Globus pallidus (tissue), 1 donor: ENCODE results near the gene PIM1.
"Not testable (repeated sequence)": the region's sequence is repeated elsewhere in the genome, so short reads cannot be mapped to it uniquely, and the experiment has no call there.

Source experiments
- DNase-seq: peaks from one replicate; pipeline ENCODE4 v3.0.0-alpha.2; 2015; ENCODE audit warnings: low spot score

The PIM1 gene

GRCh38 chr6:37171201-37171969 lies 1.4 kb downstream of the PIM1 start:
- DNase-seq: peak; percentile 57

DNA sequence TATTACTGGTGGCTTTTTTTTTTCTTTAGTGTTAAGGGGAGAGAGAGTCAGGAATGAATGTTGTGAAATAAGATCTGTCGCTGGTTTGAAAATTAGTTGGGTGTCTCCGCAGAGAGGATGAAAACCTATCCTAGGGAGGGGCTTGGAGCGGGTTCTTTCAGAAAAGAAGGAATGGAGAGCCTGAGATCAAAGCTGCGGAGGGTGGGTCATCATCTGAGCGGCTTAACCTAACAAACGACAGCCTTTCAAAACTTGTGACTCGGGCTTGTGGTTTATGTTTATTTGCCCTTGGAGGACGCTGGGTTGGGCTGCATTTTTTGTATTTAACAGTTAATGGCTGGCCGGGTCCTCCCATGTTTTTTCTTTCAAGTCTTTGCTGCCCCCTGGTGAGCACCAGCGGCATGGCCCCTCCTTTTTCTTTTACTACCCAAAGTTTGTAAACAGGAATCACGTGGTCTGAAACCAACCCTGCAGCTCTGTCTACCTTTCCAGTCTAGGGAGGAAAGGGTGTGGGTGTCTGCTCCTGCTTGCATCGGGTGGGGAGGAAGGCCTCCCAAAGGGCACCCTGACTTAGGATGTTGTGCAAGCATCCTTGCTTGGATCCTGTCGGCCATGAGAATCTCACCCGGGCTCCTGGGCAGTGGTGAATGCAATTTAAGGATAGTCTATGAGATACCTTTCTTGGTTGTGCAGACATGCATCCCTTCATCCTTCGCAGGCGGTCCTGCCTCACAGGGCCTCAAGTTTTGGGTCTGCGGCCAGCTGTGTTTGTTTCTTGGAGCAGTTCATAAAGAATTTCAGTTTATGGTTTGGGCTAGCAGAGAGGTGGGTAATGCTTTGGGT lies 2.2 kb downstream of the PIM1 start:
- DNase-seq: peak; percentile 93

DNA sequence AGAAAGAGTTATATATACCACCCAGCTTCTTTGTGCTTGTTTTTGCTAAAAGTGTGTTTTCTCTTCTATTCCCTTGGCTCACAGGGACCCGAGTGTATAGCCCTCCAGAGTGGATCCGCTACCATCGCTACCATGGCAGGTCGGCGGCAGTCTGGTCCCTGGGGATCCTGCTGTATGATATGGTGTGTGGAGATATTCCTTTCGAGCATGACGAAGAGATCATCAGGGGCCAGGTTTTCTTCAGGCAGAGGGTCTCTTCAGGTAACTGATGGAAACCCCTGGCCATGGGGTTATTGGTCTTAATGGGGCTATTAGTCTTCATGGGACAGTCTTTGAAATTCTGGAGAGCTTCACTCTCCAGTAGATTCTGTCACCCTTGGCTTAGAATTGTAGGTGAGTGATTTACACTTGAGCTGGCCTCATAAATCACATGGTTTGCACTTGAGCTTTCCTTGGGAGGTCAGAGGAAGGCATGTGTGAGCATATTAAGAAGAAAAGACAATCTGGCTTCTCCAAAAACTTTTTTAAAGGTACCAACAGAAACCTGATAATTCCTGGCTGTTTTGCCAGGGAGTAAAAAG lies 3.0 kb downstream of the PIM1 start:
- no peak for DNase-seq

GRCh38 chr6:37173493-37174195 lies 3.7 kb downstream of the PIM1 start:
- no peak for DNase-seq

DNA sequence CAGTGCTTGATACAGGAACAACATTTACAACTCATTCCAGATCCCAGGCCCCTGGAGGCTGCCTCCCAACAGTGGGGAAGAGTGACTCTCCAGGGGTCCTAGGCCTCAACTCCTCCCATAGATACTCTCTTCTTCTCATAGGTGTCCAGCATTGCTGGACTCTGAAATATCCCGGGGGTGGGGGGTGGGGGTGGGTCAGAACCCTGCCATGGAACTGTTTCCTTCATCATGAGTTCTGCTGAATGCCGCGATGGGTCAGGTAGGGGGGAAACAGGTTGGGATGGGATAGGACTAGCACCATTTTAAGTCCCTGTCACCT lies 4.2 kb downstream of the PIM1 start:
- no peak for DNase-seq

DNA sequence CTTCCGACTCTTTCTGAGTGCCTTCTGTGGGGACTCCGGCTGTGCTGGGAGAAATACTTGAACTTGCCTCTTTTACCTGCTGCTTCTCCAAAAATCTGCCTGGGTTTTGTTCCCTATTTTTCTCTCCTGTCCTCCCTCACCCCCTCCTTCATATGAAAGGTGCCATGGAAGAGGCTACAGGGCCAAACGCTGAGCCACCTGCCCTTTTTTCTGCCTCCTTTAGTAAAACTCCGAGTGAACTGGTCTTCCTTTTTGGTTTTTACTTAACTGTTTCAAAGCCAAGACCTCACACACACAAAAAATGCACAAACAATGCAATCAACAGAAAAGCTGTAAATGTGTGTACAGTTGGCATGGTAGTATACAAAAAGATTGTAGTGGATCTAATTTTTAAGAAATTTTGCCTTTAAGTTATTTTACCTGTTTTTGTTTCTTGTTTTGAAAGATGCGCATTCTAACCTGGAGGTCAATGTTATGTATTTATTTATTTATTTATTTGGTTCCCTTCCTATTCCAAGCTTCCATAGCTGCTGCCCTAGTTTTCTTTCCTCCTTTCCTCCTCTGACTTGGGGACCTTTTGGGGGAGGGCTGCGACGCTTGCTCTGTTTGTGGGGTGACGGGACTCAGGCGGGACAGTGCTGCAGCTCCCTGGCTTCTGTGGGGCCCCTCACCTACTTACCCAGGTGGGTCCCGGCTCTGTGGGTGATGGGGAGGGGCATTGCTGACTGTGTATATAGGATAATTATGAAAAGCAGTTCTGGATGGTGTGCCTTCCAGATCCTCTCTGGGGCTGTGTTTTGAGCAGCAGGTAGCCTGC lies 4.8 kb downstream of the PIM1 start:
- DNase-seq: no peak

DNA sequence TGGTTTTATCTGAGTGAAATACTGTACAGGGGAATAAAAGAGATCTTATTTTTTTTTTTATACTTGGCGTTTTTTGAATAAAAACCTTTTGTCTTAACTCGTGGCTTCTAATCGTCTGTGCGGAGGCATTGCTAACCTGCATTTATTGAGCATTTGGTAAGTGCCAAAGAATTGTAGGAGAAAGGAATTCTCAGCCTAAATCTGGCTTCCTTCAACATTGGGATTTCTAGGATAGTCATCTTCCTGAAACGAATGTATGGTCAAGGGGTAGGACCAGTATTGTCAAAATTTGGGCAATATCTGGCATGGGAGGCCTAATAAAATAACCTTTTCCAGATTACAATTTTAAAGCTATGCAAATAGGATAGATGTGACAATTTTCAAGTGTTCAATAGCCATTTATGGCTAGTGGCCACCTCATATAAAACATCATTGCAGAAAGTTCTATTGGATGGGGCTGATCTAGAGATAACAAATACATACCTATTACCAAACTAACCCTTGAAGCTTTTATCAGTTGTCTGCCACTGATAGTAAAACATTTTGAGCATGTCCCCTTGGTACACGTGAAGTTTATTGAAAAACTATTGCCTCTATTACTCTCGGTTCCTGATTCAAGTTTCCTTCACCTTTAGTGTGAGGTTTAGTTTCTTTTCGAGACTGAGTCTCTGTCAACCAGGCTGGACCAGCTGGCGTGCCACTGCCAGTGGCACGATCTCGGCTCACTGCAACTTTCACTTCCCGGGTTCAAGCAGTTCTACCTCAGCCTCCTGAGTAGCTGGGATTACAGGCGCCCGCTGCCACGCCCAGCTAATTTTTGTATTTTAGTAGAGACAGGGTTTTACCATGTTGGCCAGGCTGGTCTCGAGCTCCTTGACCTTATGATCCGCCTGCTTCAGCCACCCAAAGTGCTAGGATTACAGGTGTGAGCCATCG lies 5.6 kb downstream of the PIM1 start:
- DNase-seq: no peak

DNA sequence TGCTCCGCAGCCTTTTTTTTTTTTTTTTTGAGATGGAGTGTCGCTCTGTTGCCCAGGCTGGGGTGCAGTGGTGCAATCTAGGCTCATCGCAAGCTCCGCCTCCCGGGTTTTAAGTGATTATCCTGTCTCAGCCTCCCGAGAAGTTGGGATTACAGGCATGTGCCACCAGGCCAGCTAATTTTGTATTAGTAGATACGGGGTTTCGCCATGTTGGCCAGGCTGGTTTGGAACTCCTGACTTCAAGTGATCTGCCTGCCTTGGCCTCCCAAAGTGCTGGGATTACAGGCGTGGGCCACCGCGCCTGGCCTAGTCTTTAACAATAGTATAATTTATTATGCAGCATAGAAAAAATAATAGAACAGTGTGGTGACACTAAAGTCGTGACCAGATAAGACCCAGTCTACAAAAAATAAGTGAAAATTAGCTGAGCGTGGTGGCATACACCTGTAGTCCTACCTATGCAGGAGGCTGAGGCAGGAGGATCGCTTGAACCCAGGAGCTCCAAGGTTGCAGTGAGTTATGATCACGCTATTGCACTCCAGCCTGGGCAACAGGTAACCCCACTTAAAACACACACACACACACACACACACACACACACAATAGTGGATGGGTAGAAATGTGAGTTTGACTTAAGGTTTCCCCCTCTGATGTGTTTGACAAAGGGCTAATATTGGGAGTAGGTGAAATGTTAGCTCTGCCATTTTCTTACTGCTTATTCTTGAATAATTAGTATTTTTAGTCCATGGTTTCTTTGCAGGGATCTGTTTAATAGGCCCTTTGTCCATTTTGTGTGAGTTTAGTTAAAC lies 6.5 kb downstream of the PIM1 start:
- DNase-seq: no peak

- DNase-seq: peak; percentile 28
These were observed 7.4 kb downstream of the PIM1 start for GRCh38 chr6:37177077-37177934.

GRCh38 chr6:37177935-37178517 lies 8.1 kb downstream of the PIM1 start:
- DNase-seq: no peak

DNA sequence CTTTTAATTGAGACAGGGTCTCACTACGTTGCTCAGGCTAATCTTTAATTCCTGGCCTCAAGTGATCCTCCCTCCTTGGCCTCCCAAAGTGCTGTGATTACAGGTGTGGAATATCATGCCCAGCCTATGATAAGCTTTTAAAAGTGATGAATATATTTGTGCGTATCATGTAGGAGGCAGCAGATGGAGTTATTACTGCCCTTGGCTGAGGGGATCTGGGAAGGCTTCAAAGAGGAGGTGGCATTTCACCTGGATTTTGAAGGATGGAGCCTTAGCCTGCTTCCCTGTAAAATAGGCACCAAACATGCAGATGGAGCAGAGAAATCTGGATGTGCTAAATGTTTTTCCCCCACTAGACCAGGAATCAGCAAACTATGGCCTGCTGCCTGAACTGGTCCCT lies 10.1 kb downstream of the PIM1 start:
- DNase-seq: no peak

- not testable (repeated sequence) for DNase-seq
These were observed 10.7 kb downstream of the PIM1 start for GRCh38 chr6:37180610-37181009.

GRCh38 chr6:37182736-37183590 lies 13.0 kb downstream of the PIM1 start:
- DNase-seq: peak; percentile 57

GRCh38 chr6:37185949-37186720 lies 16.2 kb downstream of the PIM1 start:
- DNase-seq: peak; percentile 30

- no peak for DNase-seq
These were observed 17.5 kb downstream of the PIM1 start for GRCh38 chr6:37187321-37188022.
